Kidney capillary endothelial cell (primary cell): Measurements from ENCODE around the gene TMEM242.
"Not testable (repeated sequence)": the region's sequence is repeated elsewhere in the genome, so short reads cannot be mapped to it uniquely, and the experiment has no call there.

Experiments
- DNase-seq: peaks from one replicate; pipeline ENCODE4 v3.0.0-alpha.2; 2018; ENCODE audit warnings: low spot score

The TMEM242 gene

DNA sequence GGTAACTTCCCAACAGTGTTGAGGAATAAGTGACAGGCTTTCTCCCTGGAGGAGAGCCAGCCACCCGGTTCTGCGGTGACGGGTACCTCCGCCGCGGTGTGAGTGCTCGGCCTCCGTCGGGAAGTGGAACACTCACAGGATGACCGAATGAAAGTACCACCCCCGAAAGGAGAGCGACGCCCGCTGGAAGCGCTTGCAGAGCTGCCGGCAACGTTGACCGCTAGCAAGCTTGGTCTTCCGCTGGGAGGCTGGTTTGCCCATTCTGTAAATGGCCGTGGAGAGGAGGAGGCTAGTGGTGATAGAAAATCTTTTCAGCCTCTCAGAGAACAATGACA, 614 bp upstream of the TMEM242 start:
- DNase-seq = peak; percentile 77

DNA sequence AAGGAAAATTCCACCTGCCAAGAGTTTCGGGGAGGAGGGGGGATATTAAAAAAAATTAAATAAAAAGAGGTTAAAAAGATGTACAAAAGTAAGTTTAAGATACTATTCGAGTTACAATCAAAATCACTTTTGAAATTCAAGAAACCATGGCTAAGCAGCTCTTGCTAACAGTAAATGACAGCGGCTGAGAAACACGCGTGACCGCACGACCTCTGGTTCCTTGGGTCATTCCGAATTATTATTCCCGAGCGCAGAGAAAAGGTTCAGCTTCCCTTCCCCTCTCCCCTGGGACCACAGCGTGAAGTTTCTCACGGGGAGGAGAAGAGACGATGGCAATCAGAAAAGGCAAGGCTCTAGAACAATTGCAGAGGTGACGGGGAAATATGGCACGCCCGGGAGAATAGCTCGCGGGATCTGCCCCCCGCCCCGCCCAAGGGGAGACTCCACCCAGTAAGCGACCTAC, 496 bp downstream of the TMEM242 start:
- DNase-seq = no peak

DNA sequence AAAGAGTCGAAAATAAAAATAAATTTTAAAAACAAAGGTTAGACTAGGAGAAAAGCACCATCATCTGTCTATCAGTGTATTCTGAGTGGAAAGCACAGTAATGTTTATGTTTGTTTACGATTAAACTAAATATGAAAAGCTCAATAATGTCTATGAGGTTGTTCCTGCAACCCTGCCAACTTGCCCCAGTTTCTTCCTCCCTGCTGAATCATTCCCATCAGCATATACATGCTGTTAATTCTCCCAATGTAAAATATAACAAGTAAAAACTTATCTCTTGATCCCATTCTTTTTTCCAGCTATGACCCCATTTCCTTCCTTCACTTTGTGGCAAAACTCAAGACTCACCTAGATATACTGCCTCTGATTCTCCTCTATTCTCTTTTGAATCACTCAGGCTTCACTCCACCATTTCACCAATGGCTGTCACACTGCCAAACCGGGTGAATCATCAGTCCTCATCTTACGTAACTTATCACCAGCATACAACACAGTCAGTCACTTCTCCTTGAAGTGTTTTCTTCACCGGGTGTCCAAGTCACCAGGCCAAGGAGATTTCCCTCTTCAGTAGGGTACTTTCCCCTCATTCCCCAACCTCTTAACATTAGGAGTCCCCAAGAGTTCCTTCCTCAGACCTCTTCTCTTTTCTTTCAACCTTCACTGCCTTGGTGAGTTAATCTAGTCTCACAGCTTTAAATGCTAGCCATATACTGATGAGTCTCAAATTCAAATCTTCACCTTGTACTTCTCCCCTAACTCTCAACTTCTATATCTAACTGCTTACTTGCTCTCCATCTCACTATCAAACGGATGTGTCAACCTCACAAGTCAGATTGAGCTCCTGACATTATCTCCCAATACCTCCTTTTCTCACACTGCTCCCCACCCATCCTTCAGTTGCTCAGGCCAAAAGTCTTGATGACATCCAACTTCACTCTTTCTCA, 6.2 kb downstream of the TMEM242 start:
- DNase-seq = peak; percentile 77

DNA sequence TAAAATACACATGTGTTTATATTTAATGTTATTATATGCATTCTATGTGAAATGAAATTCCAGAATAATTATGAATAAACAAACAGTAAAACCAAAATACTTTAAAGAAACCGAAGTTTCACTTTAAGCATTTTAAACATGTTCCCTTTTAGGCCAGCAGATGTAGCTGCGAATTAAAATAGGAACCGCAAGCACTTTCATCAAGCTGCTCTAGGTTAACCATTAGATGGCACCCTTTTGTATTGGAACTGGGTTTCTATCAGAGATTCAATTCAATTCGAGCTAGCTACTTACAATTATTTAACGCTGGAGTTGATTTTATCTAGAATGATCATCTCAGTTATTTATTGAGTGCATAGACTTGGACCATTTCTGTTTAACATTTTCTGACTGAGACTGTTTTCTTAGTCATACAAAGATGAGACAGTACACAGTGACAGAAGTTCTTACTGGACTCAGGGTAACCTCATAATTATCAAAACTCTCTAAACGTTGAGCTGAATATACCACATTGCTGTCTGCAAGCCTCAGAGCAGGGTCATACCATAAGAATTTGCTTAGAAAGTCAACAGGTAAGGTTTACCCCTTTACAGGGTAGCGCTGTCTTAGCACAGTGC, 8.5 kb downstream of the TMEM242 start:
- peak; percentile 72 for DNase-seq

DNA sequence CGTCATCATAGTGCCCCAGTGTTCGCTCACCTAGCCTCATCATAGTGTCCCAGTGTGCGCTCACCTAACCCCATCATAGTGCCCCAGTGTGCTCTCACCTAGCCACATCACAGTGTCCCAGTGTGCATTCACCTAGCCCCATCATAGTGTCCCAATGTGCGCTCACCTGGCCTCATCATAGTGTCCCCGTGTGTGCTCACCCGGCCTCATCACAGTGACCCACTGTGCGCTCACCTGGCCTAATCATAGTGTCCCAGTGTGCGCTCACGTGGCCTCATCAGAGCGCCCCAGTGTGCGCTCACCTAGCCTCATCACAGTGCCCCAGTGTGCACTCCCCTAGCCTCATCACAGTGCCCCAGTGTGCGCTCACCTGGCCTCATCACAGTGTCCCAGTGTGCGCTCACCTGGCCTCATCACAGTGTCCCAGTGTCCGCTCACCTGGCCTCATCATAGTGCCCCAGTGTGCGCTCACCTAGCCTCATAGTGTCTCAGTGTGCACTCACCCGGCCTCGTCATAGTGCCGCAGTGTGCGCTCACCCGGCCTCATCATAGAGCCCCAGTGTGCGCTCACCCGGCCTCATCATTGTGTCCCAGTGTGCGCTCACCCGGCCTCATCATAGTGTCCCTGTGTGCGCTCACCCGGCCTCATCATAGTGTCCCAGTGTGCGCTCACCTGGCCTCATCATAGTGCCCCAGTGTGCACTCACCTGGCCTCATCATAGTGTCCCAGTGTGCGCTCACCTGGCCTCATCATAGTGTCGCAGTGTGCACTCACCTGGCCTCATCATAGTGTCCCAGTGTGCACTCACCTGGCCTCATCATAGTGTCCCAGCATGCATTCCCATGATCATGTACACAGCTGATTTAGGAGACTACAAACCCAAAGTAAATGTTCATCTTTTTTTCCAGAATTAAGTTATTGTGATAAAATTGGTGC, 9.5 kb downstream of the TMEM242 start:
- no peak for DNase-seq

DNA sequence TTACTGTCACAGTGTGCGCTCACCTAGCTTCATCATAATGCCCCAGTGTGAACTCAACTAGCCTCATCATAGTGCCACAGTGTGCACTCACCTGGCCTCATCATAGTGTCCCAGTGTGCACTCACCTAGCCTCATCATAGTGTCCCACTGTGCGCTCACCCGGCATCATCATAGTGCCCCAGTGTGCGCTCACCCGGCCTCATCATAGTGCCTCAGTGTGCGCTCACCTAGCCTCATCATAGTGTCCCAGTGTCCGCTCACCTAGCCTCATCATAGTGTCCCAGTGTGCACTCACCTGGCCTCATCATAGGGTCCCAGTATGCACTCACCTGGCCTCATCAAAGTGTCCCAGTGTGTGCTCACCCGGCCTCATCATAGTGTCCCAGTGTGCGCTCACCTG, 10.6 kb downstream of the TMEM242 start:
- no peak for DNase-seq

DNA sequence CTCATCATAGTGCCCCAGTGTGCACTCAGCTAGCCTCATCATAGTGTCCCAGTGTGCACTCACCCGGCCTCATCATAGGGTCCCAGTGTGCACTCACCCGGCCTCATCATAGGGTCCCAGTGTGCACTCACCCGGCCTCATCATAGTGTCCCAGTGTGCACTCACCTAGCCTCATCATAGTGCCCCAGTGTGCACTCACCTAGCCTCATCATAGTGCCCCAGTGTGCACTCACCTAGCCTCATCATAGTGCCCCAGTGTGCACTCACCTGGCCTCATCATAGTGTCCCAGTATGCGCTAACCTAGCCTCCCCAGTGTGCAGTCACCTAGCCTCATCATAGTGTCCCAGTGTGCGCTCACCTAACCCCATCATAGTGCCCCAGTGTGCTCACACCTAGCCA, 12.6 kb downstream of the TMEM242 start:
- DNase-seq = not testable (repeated sequence)

DNA sequence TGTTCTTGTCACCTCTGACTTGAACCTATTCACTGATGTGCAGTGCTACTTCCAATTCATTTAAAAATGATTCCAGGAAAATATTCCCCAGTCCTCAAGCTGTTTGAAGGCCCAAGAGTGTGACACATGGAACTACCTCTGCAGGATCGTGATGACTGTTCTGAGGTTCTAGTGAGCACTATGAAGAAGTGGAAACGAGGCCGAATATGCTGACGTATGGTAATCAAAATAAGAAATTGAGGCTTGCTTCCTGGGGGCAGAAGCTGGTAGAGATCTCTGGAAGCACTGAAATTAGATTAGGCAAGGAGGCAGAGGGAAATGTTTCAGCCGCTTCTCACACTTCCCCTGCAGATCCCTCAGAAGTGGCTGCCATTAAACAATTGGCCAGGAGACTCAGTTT, 15.7 kb downstream of the TMEM242 start:
- DNase-seq = no peak

DNA sequence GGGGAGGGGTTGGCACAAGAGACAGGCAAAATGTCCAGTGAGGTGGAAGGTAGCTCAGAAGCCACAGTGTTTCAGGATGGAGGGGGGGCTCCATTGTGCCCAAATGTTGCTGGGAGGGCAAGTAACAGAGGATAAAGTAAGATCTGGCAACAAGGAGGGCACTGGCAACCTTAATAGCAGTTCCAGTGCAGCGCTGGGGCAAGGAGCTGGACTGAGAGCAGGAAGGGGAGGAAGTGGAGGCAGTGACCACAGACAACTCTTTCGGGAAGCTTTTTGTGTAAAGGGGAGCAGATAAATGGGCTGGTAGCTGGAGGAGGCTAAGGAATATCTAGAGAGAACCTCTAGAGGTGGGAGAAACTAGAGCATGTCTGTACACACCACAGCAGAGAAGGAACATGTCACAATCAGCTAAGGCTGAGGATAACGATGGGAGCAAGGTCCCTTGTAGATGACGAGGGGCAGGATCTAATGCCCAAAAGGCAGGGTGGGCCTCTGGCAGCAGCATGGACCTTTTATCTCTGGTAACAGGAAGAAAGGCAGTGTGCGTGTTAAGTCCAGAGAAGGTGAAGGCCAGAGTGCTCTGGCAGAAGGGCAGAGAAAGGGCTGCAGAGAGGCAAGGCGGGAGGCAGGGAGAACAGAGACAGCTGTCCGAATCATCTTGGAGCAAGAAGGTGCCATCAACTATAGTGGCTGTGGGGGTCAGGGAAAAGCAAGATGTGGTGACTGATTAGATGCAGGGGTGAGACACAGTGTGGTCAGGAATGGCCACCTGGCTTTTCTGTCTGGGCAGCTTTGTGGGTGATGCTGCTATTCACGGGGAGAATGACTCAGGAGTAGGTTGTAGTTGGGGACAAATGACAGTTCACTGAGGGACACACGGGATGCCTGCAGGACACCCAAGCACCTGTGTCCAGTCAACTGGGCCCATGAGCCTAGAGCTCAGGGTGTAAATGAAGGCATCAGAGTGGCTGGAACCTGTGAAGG, 17.4 kb downstream of the TMEM242 start:
- no peak for DNase-seq

DNA sequence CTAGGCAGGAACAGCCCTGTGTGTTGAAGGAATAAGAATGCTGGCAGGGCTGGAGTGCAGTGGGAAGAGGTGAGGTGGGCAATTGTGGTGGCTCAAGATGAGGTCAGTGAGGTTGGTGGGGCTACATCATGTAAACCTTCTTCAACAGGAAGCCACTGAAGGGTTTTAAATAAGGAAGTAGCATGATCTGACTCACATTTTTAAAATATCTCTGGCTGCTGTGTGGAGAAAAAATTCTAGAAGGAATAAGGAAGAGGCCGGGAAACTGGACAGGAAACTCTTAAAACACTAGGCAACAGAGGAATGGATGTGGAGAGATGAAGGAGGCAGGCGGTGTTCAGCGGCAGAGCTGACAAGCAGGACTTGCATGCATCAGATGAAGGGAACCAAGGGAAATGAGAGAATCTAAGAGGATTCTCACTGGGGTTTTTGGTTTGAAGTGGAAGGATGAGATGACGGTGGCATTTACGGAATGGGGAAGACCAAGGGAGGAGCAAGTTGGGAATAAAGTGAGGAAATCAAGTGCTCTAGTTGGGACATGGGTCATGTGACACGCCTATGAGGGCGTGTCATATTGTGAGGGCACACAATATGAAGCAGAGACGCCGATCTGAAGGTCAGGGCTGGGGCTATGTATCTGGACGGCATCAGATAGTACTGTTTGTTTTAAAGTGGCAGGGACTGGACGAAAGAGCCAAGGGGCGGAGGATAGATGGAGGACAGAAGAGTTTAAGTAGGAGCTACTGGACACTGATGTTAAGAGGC, 18.2 kb downstream of the TMEM242 start:
- DNase-seq = peak; percentile 84

DNA sequence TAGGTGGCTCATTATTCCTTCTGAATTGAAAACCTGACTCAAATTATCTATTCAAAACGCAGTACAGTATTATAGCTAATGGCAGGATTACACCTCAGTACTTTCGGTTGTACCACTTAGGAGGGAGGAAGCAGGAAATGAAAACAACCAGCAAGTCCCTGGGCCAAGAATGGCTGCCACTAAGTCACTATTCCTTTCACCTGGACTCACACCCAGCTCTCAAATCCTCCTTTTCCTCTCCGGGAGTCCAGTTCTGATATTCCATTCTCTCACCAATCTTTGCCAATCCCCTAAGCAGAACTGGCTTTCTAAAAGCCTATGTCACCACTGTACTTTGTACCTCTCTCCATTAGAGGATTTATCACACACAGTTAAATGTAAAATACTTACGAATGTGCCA, 20.6 kb downstream of the TMEM242 start:
- DNase-seq = no peak

DNA sequence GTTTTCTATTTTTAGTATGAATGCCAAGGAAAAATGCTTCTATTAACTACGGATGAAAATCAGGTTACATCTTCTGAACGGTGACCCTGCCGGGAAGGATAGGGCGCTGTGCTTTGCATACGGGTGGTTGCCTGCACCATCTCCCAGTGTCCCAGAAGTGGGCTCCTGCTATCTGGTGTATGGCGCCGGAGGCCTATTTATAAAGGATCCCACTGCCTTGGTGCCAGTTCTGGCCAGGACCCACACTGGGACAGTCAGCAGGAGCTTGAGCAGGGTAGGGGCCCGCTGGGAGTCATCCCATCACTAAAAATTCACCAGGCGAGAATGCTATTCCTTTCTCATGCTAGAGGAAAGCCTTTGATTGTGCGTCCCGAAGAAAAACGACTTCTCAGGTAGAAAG, 22.9 kb downstream of the TMEM242 start:
- DNase-seq = no peak

DNA sequence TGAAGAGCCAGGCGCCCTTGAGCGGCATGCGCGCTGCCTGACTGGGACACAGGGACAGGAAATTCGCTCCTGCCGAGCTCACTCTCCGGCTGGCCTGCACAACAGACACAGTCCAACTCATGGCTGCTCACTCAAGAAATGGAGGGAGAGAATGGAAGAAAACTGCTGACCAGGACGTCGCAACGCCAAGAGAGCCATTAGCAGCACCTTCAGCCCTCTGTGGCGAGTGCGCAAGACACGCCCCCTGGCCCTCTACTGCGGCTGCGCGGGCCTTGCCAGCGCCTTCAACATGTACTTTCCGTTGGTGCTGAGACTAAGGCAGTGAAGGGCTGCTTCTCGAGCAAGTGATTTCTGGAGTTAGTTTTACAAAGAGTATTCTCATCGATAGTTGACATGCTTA, 23.3 kb downstream of the TMEM242 start:
- DNase-seq = no peak

DNA sequence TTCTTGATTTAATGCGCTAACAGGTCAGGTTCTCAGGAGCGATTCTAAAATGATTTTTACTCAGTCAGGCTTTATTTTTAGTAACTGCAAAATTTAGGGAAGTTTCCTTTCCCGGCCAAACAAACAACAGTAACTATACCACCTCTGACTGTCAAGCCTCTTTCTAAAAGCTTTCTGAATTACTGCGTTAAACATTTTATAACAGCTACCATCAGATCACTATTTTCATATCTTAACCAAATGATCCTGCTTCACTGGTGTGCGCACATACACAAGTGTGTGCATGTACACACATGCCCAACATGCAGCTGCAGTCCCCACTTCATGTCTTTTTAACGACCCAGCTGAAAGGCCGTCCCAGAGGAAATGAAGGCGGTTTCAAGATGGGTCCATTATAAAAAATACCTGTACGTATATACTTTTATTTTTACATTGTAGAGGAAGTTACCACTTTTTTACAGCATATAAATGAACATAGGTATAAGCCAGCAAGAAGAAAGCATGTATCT, 25.0 kb downstream of the TMEM242 start:
- DNase-seq = no peak

DNA sequence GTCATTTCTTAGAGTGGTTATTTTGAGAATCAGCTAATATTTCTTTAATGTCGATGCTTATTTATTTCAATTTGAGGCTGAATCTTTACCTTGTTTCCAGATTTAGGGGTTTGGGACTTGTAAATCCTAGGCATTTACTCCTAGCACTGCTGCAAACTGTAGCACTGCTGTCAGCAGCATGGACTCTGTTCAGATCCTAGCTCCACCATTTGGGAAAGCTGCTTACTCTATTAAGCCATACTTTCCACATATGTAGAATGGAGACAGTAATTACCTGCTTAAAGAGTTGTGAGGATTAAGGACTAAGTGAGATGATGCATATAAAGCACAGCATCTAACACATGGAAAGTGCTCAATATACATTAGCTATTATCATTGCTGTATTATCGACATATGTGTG, 28.7 kb downstream of the TMEM242 start:
- no peak for DNase-seq

DNA sequence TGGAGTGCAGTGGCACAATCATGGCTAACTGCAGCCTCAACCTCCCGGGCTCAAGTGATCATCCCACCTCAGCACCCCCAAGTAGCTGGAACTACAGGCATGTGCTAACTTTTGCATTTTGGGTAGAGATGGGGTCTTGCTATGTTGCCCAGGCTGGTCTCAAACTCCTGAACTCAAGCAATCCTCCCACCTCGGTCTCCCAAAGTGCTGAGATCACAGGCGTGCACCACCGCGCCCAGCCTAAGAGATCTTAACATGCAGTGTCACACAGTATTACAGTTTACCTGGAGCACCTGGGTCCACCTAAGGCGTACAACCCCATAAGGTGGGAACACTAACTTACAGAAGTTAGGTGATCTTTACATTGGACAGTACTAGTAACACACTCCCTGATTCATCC, 29.5 kb downstream of the TMEM242 start:
- DNase-seq = no peak

DNA sequence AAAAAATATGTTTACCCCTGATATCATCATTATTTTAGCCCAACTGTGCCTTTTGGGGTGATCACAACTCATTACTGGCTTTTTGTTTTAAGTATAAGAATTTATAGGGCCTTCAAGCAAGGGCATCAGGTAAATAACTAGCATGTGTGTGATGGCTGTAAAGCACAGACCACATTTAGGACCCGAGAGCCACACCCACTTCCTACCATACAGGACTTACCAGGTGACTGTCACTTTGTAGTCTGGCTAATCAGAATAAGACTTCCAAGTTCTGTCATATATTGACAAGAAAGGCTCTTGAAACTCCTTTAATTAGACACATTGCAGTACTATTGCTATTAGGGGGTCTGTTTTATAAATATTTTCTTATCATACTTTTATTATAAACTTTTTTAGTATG, 31.1 kb downstream of the TMEM242 start:
- no peak for DNase-seq

DNA sequence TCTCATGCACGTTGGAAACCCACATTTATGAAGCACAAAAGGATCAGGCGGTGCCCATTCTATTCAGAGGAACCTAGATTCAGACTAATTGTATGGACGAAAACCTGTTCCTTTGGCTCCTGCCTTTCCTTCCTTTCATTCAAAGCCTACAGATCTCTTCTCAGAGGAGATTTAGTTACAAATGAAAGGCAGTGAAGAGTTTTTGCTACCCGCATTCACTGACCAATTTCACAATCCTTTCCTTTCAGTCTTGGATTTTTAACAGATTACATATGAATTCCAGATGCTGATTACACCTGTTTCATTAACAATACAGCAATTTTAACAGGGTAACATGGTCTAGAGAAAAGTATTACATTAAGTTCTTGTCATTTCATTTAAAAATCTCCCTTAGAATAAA, 32.0 kb downstream of the TMEM242 start:
- DNase-seq = no peak

DNA sequence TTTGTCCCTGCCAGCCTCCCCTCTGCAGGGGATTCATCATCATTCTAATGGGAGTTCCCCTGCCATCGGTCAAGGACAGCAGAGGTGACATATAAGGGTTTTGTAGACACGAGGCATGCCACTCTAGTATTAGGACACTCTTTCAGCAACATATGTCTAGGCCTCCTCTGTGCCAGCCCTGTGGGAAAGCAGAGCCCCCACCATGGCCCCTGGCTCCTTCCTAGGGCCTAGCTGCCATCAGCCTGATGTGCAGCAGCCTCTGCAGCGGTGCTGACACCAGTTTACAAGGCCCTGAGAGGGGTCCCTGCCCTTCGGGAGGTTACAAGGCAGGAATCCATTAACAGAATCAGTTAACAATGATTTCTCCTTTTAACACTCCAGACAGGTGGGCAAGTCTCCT, 32.5 kb downstream of the TMEM242 start:
- DNase-seq = no peak

DNA sequence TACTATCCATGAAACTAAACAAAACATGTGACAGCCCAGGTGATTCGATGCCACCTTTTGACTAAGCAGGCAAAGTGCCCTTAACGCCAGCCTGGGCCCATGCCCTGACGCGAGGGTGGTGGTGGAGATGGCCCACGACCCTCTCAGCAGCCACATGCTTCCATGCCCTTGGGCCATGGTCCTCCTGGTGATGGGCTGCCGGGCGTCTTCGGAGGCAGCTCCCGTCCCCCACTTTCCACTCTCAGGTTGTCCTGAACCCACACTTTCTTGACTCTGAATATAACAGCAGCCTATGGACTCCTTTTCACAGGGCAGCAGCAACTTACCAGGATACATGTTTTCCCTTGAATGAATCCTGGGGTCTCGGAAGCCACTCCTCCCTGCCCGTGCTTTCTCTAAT, 33.6 kb downstream of the TMEM242 start:
- no peak for DNase-seq
